ENCODE data around the gene SCGB1D2.
"Not testable (repeated sequence)": the region's sequence is repeated elsewhere in the genome, so short reads cannot be mapped to it uniquely, and the experiment has no call there.

Gene SCGB1D2, protein sequence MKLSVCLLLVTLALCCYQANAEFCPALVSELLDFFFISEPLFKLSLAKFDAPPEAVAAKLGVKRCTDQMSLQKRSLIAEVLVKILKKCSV

GRCh38 chr11:62242021-62242420 is at the start of gene SCGB1D2:
Gene SCGB1D2 (plus strand): TSS chr11:62242239. CDS start chr11:62242308, 69 bp downstream.
- FAIRE-seq: no peak

DNA sequence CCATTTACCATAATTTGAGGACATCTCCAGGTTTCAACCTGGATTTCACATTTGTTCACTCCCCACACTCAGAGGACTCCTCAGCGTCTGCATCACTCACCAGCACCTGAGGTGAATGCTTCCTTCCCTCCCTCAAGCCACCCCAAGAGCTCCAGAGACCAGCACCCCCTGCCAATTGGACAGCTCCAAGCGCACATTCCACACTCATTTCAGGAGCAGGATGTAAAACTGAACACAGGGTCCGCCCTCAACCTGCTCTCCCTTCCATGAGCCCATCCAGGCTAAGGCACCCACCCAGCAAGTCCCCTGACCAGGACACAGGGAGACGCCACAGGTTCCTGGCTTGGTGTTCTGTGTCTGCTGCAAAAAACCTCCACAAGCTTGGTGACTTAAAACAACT is 48.1 kb upstream of the SCGB1D2 start:
- no peak for FAIRE-seq

- not testable (repeated sequence) for FAIRE-seq
These were observed 47.0 kb upstream of the SCGB1D2 start for GRCh38 chr11:62195010-62195409.

DNA sequence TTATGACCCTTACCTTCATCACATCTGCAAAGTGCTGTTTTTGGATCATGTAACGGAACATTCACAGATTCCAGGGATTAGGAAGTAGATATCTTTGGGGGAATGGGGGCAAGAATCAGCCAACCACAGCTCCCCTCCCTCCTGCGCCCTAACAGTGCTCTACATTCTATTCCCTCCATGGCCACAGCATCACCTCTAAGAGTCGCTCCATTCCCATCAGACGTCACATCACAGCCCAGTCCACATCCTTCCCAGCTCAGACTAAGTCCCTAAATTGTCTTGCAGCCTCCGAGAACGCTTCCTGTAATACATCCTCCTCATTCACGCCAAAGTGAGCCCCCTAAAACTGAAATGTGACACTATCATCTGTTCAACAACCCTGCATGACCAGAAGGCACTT is 46.1 kb upstream of the SCGB1D2 start:
- FAIRE-seq: no peak

DNA sequence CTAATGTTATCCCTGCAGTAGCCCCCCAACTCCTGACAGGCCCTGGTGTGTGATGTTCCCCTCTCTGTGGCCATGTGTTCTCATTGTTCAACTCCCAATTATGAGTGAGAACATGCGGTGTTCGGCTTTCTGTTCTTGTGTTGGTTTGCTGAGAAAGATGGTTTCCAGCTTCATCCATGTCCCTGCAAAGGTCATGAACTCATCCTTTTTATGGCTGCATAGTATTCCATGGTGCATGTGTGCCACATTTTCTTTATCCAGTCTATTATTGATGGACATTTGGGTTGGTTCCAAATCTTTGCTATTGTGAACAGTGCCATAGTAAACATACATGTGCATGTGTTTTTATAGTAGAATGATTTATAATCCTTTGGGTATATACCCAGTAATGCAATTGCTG is 44.6 kb upstream of the SCGB1D2 start:
- FAIRE-seq: not testable (repeated sequence)

DNA sequence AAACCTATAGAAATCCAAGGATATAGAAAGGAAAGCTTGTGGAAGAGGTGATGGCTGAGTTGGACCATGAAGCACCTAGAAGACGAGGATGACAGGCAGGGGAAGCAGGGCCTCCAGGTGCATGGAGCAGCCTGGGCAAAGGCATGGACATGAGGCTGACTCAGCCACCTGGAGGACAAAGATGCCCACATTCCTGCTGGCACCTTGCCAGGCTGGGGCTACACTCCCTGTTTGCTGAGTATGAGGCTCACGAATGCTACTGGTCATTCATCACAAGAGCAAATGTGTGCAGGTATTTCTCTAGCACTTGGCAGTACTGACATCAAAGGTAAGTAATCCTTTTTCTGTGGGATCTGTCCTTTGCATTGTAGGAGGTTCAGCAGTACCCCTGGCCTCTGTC is 40.7 kb upstream of the SCGB1D2 start:
- no peak for FAIRE-seq

DNA sequence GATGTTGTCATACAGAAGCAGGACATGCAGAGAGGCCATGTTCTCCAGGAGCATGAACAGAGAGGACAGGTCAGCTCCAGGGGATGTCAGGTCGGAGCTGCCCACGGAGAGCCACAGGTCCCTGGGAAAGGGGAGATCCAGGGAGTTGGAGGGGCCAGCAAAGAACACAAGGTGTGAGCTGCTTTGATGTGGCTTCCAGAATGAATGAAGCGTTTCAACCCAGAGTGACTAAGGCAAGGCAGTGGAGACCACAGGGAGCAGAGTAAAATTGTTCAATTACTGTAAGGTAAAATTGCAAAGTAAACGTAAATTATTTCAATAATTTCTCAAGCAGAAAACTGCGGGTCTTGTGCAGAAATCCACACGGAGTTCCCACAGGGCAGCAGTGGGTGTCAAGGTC is 39.1 kb upstream of the SCGB1D2 start:
- FAIRE-seq: no peak

DNA sequence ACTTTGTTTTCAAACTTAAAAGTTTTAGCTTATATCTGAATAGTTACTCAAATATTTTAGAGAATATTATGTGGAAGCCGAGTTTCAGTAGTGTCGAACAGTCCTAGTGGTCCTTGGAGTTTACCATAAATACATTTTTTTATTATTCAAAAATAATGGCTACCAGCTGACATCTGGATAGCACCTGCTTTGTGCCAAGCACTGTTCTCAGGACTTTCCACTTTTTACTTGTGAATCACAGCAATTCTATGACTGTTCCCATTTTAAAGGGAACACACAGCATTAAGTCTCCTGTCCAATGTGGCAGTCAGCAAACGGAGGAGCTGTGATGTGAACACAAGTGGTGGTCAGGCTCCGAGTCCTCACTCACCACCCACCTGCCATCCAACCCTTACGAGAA is 37.6 kb upstream of the SCGB1D2 start:
- no peak for FAIRE-seq

- no peak for FAIRE-seq
These were observed 36.6 kb upstream of the SCGB1D2 start for GRCh38 chr11:62205441-62205840.

GRCh38 chr11:62206276-62207066 is 35.6 kb upstream of the SCGB1D2 start:
- FAIRE-seq: not testable (repeated sequence)

DNA sequence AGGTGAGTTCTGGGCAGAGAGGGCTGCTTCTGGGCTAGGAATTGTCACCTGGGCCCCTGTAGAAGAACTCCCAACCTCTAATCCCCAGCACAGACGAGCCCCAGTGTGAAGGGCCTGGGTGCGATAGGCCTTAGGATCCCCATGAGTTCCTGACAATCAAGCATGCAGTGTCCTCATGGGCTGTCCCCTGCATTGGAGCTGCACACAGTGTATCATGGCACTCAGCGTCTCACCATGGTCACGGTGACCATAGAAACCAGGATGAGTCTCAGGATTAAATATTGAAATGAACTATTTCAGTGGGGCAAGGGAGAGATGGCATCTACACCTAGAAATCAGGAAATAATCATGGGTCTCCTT is 33.3 kb upstream of the SCGB1D2 start:
- no peak for FAIRE-seq

GRCh38 chr11:62217191-62217748 is 24.8 kb upstream of the SCGB1D2 start:
- peak; percentile 65 for FAIRE-seq

DNA sequence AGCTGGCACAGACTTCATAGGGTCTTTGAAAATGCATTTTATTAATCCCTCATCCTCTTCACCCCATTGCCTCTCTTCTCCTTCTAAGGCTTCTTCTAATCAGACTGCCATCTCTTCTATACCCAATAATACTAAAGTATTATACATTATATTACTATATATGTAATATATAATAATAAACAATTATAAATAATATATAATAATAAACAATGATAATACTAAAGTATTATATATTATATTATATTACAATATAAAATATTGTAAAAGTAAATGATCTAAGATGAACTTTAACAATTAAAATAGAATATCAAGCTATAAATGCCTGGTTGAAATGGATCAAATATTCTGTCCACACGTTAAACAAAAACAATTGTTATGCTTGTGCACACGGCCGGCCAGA is 20.5 kb upstream of the SCGB1D2 start:
- peak; percentile 83 for FAIRE-seq

GRCh38 chr11:62223095-62223494 is 18.9 kb upstream of the SCGB1D2 start:
- FAIRE-seq: no peak

DNA sequence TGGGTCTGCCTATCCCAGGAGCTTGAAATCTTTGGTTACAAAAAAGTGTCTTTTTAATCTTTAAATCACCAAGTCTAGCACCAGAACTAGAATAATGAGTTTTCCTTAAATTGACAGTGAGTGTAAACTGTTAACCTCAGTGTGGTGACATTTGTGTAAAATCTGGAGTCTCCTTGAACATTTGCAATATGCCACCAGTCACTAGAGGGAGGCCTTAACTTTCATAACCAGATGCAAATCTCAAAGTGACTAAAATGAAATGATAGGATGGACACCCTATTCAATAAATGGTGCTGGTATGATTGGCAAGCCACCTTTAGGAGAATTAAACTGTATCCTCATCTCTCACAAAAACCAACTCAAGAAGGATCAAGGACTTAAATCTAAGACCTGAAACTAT is 8.3 kb upstream of the SCGB1D2 start:
- FAIRE-seq: no peak

DNA sequence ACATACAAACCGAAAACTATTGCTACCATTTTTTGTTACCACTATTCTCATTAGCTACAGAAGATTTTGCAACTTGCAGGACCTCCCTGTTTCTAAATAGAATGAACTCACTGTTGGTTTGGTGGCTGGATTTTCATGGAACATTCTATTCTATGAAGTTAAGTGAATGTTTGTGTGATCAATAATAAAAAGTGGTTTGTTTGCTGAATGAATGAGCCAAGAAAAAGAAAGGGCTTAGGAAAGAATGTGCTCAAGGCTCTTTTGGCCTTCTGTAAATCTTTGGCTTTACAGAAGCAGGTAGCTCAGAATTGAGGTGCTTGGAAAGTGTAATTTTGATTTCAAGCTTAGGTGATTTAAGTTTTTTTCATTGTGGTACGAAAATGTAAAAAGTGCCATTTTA is 5.9 kb upstream of the SCGB1D2 start:
- no peak for FAIRE-seq

DNA sequence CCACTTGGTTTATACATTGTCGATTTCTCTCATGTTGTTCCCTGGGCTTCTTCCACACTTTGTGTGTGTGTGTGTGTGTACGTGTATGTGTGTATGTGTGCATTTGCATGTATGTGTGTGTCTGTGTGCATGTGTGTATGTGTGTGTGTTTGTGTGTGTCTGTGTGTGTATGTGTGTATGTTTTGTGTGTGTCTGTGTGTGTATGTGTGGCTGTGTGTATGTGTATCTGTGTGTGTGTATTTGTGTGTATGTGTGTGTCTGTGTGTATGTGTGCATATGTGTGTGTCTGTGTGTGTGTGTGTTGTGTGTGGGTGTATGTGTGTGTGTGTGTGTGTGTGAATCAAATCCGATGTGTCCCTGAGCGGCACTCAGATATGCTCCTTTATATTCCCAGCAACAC is 4.5 kb upstream of the SCGB1D2 start:
- no peak for FAIRE-seq

GRCh38 chr11:62238151-62238550 is 3.9 kb upstream of the SCGB1D2 start:
- FAIRE-seq: no peak

DNA sequence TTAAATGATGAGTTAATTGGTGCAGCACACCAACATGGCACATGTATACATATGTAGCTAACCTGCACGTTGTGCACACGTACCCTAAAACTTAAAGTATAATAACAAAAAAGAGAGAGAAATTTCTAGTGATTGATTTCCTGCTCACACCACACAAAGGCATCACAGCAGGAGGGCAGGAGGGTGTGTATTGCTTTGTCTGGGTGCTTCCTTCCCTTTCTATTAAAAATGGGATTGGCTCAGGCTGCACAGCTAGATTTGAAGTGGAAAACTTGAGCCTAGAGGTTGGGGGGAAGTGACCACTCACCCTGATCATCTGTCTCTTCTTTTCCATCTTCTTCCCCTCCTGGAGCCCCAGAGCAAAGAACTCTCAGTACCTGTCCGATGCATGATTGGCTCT is 944 bp upstream of the SCGB1D2 start:
- no peak for FAIRE-seq

- FAIRE-seq: no peak
These were observed 3.3 kb downstream of the SCGB1D2 start for GRCh38 chr11:62245271-62245753.

- FAIRE-seq: no peak
These were observed 9.7 kb downstream of the SCGB1D2 start for GRCh38 chr11:62251698-62252097.

DNA sequence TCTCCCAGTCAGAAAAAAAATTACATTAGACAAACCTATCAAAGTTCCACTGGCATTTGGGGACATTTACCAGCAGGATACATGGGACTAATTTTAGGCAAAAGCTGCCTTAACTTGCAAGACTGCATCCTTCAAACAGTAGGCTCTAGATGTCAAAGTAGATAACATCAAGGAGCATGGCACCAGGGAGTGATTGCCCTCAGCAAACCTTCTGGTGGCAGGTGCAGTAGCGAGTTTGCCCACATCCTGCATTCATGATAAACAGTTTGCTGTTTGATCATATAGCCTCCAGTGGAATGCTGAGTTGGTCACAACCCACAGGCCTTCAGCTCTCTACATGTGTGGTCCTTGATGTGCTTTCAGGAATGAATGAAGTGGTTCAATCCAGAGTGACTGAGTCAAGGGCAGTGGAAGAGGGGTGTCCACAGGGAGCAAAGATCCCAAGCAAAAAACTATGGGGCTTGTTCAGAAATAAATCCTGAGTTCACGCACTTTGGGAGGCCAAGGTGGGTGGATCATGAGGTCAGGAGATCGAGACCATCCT is 12.0 kb downstream of the SCGB1D2 start:
- no peak for FAIRE-seq

DNA sequence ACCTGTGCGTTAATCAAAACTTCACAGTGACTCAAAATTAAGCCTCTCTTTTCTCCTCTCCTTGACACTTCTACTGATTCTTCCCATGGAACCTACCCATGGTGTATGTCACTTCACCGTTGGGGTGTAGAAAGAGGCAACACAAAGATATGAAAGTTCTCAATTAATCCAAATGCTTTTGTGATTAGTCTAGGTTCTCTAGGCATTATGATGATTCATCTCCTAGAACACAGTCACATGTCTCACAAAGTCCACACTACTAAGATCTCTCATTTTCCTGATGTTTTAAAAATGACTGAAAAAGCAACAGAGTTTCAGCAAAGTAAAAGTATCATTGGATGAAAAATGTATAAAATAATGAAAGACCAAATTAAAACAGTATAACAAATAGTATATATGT is 14.2 kb downstream of the SCGB1D2 start:
- FAIRE-seq: peak; percentile 54

DNA sequence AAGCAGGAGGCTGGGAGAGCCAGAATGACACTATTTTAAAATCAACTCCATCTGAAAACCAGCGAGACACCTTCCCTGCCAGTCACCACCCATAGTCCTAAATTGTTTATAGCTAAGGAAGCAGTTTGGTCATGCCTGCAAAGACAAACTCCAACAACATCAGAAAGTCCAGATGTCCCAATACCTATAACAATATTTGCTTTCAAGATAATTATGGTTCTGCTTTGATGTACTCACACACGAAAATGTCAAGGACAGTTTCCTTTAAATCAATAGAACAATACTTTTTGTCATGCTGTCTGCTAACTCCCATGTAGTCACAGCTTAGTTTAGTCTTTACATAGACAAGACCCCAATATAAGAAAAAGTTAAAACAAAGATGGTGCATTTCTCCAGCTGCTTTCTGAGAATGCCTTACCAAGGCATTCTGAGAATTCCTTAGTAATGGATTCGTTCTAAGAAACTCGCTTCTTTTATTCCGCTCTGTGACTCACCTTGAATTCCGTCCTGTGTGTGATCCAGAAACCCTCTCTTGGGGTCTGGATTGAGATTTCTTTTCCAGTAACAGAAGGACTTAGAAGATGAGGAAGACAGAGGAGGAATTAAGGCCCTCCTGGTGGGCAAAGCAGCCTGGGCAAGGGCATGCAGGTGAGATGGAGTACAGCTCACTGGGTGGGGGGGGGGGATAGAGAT is 18.4 kb downstream of the SCGB1D2 start:
- no peak for FAIRE-seq

All from A204.1 (cell line).